GM15510 (cell line): ENCODE data around the gene CPB1.

ENCODE experiments used
- POLR2A ChIP-seq: IDR thresholded peaks from 3 replicates; pipeline ENCODE4 v1.6.1; 2011; ENCODE audit warnings: borderline replicate concordance; ENCODE audit not compliant: insufficient read length; ENCODE audit errors: extremely low read depth

Gene CPB1

GRCh38 chr3:148820361-148821245, 7.0 kb upstream of the CPB1 start:
- no peak for TF ChIP-seq POLR2A

GRCh38 chr3:148823026-148823425, 4.6 kb upstream of the CPB1 start:
- no peak for TF ChIP-seq POLR2A

- TF ChIP-seq POLR2A: no peak
These were observed 2.1 kb upstream of the CPB1 start for GRCh38 chr3:148825476-148825875.

- TF ChIP-seq POLR2A: no peak
These were observed 602 bp downstream of the CPB1 start for GRCh38 chr3:148828136-148828690.

- no peak for TF ChIP-seq POLR2A
These were observed 2.3 kb downstream of the CPB1 start for GRCh38 chr3:148829926-148830325.

- no peak for TF ChIP-seq POLR2A
These were observed 5.6 kb downstream of the CPB1 start for GRCh38 chr3:148833223-148833622.

GRCh38 chr3:148839805-148840204, 12.2 kb downstream of the CPB1 start:
- TF ChIP-seq POLR2A: no peak

- no peak for TF ChIP-seq POLR2A
These were observed 12.8 kb downstream of the CPB1 start for GRCh38 chr3:148840451-148840850.

- no peak for TF ChIP-seq POLR2A
These were observed 18.3 kb downstream of the CPB1 start for GRCh38 chr3:148845756-148846395.

GRCh38 chr3:148847351-148847750, 19.7 kb downstream of the CPB1 start:
- no peak for TF ChIP-seq POLR2A

GRCh38 chr3:148848410-148848809, 20.8 kb downstream of the CPB1 start:
- no peak for TF ChIP-seq POLR2A

GRCh38 chr3:148852271-148852992, 24.8 kb downstream of the CPB1 start:
- no peak for TF ChIP-seq POLR2A

- no peak for TF ChIP-seq POLR2A
These were observed 25.5 kb downstream of the CPB1 start for GRCh38 chr3:148853076-148853475.

- no peak for TF ChIP-seq POLR2A
These were observed 26.4 kb downstream of the CPB1 start for GRCh38 chr3:148854061-148854460.

GRCh38 chr3:148856384-148856783, 28.8 kb downstream of the CPB1 start:
- TF ChIP-seq POLR2A: no peak
